H1 (cell line): ENCODE measurements around the gene SPI1. TPM values are rescaled to one million over a fixed set of nuclear protein-coding genes. Genes with fewer than 3 reads are reported as not detected.

Experiments used
- EZH2 ChIP-seq: fragments of 200-600 bp; sonication (generic); IDR thresholded peaks from 2 replicates; pipeline ENCODE4 v1.7.1; 2012; ENCODE audit warnings: low read depth, mild to moderate bottlenecking, moderate library complexity, low read length, inconsistent platforms; ENCODE audit not compliant: severe bottlenecking
- FOSL1 ChIP-seq: IDR thresholded peaks from 2 replicates; pipeline ENCODE4 v1.6.1; 2011; ENCODE audit warnings: mild to moderate bottlenecking, low read depth, low read length, moderate library complexity; ENCODE audit not compliant: insufficient read depth
- YY1 ChIP-seq: IDR thresholded peaks from 2 replicates; pipeline ENCODE4 v1.6.1; 2011; ENCODE audit warnings: low read depth, mild to moderate bottlenecking, low read length
- polyA plus RNA-seq, 7 experiments: library from polyadenylated mRNA; depleted of rRNA in 3 of 7; stranded (reverse) in 5 of 7; unstranded in 2 of 7; fragments of >200 nt in 5 of 7; fragments of 200-250 nt in 2 of 7; gene quantifications; 1 replicate in 5 of 7; 2 replicates in 1 of 7; 4 replicates in 1 of 7; pipeline versions ENCODE4 v1.2.1 to v1.2.3, GENCODE V29; 2011 to 2013; ENCODE audit warnings: missing spikeins in 2 of 7, mixed read lengths in 2 of 7
- total RNA-seq: library from RNA; stranded (reverse); fragmentation: NEBNext Ultra II Directional; extraction: Animal tissue kit (Norgen Biotek cat#: 25700); gene quantifications from 2 replicates; pipeline ENCODE4 v1.2.1, GENCODE V29; 2021

The SPI1 gene
- total and polyA plus RNA-seq, 2 of the 8 experiments (the other 6 are each of a cell fraction or from before 2014, with no cell fraction given) = 0.12 TPM; not detected in 1

DNA sequence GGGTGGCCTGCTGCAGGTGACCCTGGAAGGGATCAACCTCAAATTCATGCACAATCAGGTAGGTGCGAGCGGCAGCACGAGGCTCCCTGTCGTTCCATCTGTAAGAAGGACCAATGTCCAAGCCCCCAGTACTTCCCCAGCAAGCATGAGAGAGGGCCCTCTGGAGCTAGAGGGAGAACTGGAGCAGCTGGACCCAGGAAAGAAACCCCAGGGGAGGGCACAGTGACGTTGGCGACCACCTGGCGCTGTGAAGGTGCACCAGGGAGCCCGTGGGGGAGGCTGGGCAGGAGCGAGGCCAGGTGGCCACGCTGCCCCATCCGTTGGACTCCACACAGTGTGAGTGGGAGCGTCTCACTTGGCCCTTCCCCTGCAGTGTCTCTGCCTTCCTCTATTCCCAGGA is 53.8 kb downstream of the SPI1 start (continued):
- TF ChIP-seq FOSL1 (no peak), YY1 (no peak), EZH2 (no peak)
- TF ChIP-seq, all 59 proteins: peak for 0
